ENCODE measurements around the gene NIPAL1.

DNA sequence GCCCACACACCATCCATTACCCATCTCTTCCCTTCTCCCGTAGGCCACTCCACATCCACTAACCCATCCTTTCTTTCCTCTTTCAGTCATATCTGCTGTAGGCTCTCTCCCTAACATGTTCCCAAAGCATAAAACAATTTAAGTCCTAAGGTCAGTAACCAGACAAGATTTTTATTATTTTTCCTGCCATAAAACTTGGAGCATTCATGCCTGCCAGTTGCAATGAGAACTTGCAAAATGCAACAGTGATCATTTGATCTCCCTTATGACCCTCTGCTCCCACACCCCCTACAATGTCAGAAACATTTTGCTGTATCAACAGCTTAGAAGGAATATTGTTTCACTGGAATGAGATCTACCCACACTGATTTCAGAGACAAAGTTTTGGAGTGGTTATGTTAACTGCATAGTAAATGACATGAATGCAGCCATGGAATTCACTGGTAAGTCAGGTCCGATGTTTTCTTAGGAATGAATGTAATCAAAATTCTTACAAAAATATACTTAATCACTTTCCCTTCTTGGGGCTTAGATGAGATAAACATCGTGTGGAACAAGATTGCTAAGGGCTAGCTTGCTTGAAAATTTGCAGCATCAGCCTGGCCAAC, 5.7 kb downstream of the NIPAL1 start:
- no peak for TF ChIP-seq TAF1 (IDR thresholded peaks at IDR 0.05; ENCODE audit: low read depth, low read length)
- no peak for TF ChIP-seq POLR2AphosphoS5 (IDR thresholded peaks at IDR 0.05; ENCODE audit: low read depth, low read length)

Measured in GM12891 (cell line).